Loucy (cell line): ENCODE measurements around the gene NRP1.

Experiments used
- H2AFZ ChIP-seq: fragments of 200-600 bp; sonication (generic); 2 replicates; pipeline ENCODE4 v1.6.0; 2016; ENCODE audit warnings: antibody characterized with exemption, mild to moderate bottlenecking, low read length, moderate library complexity
- H3F3A ChIP-seq: fragments of 200-600 bp; 2 replicates; pipeline ENCODE4 v1.6.0; 2016; ENCODE audit warnings: antibody characterized with exemption, low read depth, mild to moderate bottlenecking
- H3K27me3 ChIP-seq: fragments of 200-600 bp; sonication (generic); 2 replicates; pipeline ENCODE4 v1.6.1; 2014; ENCODE audit warnings: low read length, mild to moderate bottlenecking; ENCODE audit not compliant: insufficient read depth, poor library complexity, severe bottlenecking
- H3K36me3 ChIP-seq: fragments of 200-600 bp; sonication (generic); 2 replicates; pipeline ENCODE4 v1.6.1; 2016; ENCODE audit warnings: low read length; ENCODE audit not compliant: insufficient read depth
- H3K4me1 ChIP-seq: fragments of 200-600 bp; sonication (generic); 2 replicates; pipeline ENCODE4 v1.5.1; 2014; ENCODE audit warnings: low read length, mild to moderate bottlenecking; ENCODE audit not compliant: insufficient read depth, poor library complexity, severe bottlenecking
- H3K4me2 ChIP-seq: fragments of 200-600 bp; sonication (generic); 2 replicates; pipeline ENCODE4 v1.6.0; 2014; ENCODE audit warnings: antibody characterized with exemption, low read length, low read depth, mild to moderate bottlenecking; ENCODE audit not compliant: poor library complexity, severe bottlenecking
- H3K4me3 ChIP-seq: fragments of 200-600 bp; sonication (generic); 2 replicates; pipeline ENCODE4 v1.5.1; 2014; ENCODE audit warnings: low read length, mild to moderate bottlenecking, mixed read lengths; ENCODE audit not compliant: poor library complexity, severe bottlenecking
- H3K79me2 ChIP-seq: fragments of 200-600 bp; sonication (generic); 2 replicates; pipeline ENCODE4 v1.6.1; 2014; ENCODE audit warnings: low read length; ENCODE audit not compliant: insufficient read depth
- H3K9ac ChIP-seq: fragments of 200-600 bp; sonication (generic); 2 replicates; pipeline ENCODE4 v1.6.0; 2014; ENCODE audit warnings: mild to moderate bottlenecking, low read depth, low read length, moderate library complexity; ENCODE audit not compliant: poor library complexity, severe bottlenecking
- H3K9me2 ChIP-seq: fragments of 200-600 bp; sonication (generic); replicated peaks from 2 replicates; pipeline ENCODE4 v1.6.1; 2016; ENCODE audit warnings: low read depth, low read length, mixed read lengths
- H3K9me3 ChIP-seq: fragments of 200-600 bp; sonication (generic); 2 replicates; pipeline ENCODE4 v1.6.1; 2014; ENCODE audit warnings: mild to moderate bottlenecking, antibody characterized with exemption, low read length, low read depth; ENCODE audit not compliant: insufficient read depth
- H4K20me1 ChIP-seq: fragments of 200-600 bp; sonication (generic); 2 replicates; pipeline ENCODE4 v1.6.0; 2014; ENCODE audit warnings: antibody characterized with exemption, low read length, mild to moderate bottlenecking; ENCODE audit not compliant: insufficient read depth, poor library complexity, severe bottlenecking
- EZH2phosphoT487 ChIP-seq: fragments of 200-600 bp; IDR thresholded peaks from 2 replicates; pipeline ENCODE4 v1.6.1; 2018; ENCODE audit warnings: antibody characterized with exemption, mild to moderate bottlenecking, moderate library complexity, borderline replicate concordance
- TF ChIP-seq, protein P1 (sequence below): fragments of 200-600 bp; sonication (generic); conservative IDR thresholded peaks from 2 replicates; pipeline ENCODE4 v1.5.1; 2014; ENCODE audit warnings: mild to moderate bottlenecking, antibody characterized with exemption, low read length

Gene NRP1

GRCh38 chr10:33179067-33179466, 155.4 kb downstream of the NRP1 start:
- H3K9me3 ChIP-seq, result no peaks in the 10 kb centered on the region
- H4K20me1 ChIP-seq, result no peaks in the 10 kb centered on the region
- no peaks in the 10 kb centered on the region for H3K79me2 ChIP-seq
- H3K4me3 ChIP-seq, result no peak overlapping the region
- no peak overlapping the region for H2AFZ ChIP-seq
- H3K36me3 ChIP-seq, result no peaks in the 10 kb centered on the region
- H3K4me2 ChIP-seq, result no peak overlapping the region
- H3K9me2 ChIP-seq, result no peaks in the 10 kb centered on the region
- H3K4me1 ChIP-seq, result no peaks in the 10 kb centered on the region
- no peak for TF ChIP-seq EZH2phosphoT487
- TF ChIP-seq, protein P1, sequence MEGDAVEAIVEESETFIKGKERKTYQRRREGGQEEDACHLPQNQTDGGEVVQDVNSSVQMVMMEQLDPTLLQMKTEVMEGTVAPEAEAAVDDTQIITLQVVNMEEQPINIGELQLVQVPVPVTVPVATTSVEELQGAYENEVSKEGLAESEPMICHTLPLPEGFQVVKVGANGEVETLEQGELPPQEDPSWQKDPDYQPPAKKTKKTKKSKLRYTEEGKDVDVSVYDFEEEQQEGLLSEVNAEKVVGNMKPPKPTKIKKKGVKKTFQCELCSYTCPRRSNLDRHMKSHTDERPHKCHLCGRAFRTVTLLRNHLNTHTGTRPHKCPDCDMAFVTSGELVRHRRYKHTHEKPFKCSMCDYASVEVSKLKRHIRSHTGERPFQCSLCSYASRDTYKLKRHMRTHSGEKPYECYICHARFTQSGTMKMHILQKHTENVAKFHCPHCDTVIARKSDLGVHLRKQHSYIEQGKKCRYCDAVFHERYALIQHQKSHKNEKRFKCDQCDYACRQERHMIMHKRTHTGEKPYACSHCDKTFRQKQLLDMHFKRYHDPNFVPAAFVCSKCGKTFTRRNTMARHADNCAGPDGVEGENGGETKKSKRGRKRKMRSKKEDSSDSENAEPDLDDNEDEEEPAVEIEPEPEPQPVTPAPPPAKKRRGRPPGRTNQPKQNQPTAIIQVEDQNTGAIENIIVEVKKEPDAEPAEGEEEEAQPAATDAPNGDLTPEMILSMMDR, result no peak
- H3F3A ChIP-seq, result no peaks in the 10 kb centered on the region
- no peak overlapping the region for H3K9ac ChIP-seq
- no peaks in the 10 kb centered on the region for H3K27me3 ChIP-seq

- Histone ChIP-seq H3K9ac (no peak overlapping the region), H4K20me1 (no peaks in the 10 kb centered on the region), H3K36me3 (no peaks in the 10 kb centered on the region), H3K4me1 (no peaks in the 10 kb centered on the region), H3K9me3 (no peaks in the 10 kb centered on the region), H3K4me2 (no peak overlapping the region), H3K79me2 (no peaks in the 10 kb centered on the region), H3K27me3 (no peaks in the 10 kb centered on the region), H3K4me3 (no peak overlapping the region), H3F3A (no peaks in the 10 kb centered on the region), H2AFZ (no peak overlapping the region), H3K9me2 (no peaks in the 10 kb centered on the region)
- no peak for TF ChIP-seq EZH2phosphoT487
- TF ChIP-seq, protein P1, result no peak
These were observed 156.3 kb downstream of the NRP1 start for GRCh38 chr10:33178026-33178755.

DNA sequence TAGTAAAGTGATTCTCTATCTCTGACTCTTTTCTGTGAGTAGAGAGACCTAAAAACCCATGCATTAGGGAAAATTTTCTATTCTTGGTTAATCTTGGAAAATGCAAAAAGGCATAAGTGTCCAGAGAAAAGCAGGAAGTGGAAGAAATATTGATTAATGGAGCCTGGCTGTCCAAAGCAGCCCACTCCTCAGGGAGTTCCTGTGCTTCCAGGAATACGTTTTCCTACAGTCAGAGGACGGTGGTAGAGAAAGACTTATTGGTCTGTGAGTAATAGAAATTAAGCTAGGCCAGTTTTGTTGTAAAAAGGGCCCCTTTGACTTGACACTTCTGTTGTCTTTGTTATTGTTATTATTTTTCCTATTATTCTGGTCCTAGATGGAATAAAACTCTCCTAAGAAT, 157.8 kb downstream of the NRP1 start:
- H3K79me2 ChIP-seq, result no peaks in the 10 kb centered on the region
- no peak overlapping the region for H3K4me3 ChIP-seq
- H3F3A ChIP-seq, result no peaks in the 10 kb centered on the region

More for the DNA sequence above, 157.8 kb downstream of the NRP1 start:
- Histone ChIP-seq H2AFZ (no peak overlapping the region), H3K9me2 (no peaks in the 10 kb centered on the region), H3K27me3 (no peaks in the 10 kb centered on the region), H4K20me1 (no peaks in the 10 kb centered on the region), H3K9ac (no peak overlapping the region), H3K4me2 (no peak overlapping the region), H3K4me1 (no peaks in the 10 kb centered on the region), H3K9me3 (no peaks in the 10 kb centered on the region), H3K36me3 (no peaks in the 10 kb centered on the region)
- TF ChIP-seq EZH2phosphoT487, result no peak
- TF ChIP-seq, protein P1, result no peak
